Epithelial cell of proximal tubule (primary cell): Measurements from ENCODE around the gene TFDP1. TPM values are rescaled to one million over a fixed set of nuclear protein-coding genes. Genes with fewer than 3 reads are reported as not detected.

Experiments used
- DNase-seq: peaks from one replicate; pipeline ENCODE4 v3.0.0-alpha.2; 2011; ENCODE audit warnings: low read depth
- H3K4me3 ChIP-seq: 2 replicates; pipeline ENCODE4 v1.5.1; 2011; ENCODE audit warnings: low read depth, mild to moderate bottlenecking, low read length
- total RNA-seq: library from RNA; depleted of rRNA; stranded (reverse); fragments of >200 nt; gene quantifications from 2 replicates; pipeline ENCODE4 v1.2.3, GENCODE V29; 2015
- TF ChIP-seq, protein P1 (sequence below): conservative IDR thresholded peaks from 2 replicates; pipeline ENCODE4 v1.5.1; 2012; ENCODE audit warnings: low read depth, mild to moderate bottlenecking, low read length

TFDP1 gene
- total RNA-seq, 1 donor from 2014 or later, result 105 TPM

DNA sequence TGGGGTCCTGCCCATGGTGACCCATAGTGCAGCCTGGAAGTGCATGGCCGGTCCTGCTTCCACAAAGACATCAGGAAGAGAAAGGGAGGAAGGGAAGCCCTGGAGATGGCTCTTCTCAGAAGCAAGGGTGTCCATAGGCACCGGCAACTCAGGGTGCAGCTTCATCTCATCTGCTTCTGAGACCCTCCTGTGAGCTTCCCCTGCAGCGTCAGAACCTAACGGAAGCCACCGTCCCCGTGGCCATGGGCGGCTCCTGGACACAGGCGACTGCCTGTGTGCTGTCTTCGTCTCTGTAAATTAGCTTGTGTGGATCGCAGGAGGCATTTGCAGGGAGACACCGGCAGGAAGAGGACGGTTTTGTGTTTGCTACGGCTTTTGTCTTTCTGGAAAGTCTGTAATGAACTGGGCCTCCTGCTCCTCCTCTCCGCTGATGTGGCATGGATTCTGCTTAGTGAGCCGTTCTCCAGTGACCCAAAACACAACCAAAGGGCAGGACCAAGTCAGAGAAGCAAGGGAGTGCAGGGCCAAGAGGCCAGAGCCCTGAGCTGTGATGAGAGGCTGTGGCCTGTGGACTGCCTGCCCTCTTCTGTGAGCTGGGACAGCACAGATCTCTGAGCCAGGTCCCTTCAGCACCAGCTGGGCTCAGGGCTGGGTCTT lies 70.9 kb downstream of the TFDP1 start:
- peak; percentile 7 for DNase-seq

DNA sequence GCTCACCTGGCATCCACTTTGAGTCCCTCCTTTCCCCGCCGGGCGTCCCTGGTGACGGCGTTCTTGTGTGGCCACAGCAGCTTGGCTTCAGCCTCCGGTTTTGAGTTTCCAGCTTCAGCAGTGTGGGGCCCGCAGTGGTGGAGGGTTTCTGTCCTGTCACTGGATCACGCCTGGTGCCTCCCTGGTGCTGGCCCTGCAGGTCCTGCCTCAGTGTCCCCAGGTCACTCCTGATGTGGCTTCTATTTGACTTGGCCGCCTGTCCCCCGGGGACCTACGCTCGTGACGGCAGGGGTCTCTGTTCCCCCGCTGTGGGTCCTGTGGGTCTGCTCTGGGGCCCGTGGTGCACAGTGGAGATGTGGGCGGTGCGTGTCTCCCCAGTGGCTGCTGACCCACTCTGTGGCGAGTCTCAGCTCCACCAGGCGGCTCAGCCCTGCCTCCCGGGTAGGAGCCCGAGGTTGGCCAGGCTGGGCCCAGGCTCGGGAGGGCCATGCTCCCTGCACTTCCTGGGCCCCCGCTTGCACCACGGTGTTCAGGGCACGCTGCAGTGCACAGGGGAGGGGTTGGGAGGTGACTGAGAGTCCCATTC lies 71.5 kb downstream of the TFDP1 start:
- no peak overlapping the region for H3K4me3 ChIP-seq
- DNase-seq, result no peak
- TF ChIP-seq, protein P1, sequence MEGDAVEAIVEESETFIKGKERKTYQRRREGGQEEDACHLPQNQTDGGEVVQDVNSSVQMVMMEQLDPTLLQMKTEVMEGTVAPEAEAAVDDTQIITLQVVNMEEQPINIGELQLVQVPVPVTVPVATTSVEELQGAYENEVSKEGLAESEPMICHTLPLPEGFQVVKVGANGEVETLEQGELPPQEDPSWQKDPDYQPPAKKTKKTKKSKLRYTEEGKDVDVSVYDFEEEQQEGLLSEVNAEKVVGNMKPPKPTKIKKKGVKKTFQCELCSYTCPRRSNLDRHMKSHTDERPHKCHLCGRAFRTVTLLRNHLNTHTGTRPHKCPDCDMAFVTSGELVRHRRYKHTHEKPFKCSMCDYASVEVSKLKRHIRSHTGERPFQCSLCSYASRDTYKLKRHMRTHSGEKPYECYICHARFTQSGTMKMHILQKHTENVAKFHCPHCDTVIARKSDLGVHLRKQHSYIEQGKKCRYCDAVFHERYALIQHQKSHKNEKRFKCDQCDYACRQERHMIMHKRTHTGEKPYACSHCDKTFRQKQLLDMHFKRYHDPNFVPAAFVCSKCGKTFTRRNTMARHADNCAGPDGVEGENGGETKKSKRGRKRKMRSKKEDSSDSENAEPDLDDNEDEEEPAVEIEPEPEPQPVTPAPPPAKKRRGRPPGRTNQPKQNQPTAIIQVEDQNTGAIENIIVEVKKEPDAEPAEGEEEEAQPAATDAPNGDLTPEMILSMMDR, result no peak

More for the DNA sequence above, 70.9 kb downstream of the TFDP1 start:
- TF ChIP-seq, protein P1, result no peak
- no peak overlapping the region for H3K4me3 ChIP-seq

DNA sequence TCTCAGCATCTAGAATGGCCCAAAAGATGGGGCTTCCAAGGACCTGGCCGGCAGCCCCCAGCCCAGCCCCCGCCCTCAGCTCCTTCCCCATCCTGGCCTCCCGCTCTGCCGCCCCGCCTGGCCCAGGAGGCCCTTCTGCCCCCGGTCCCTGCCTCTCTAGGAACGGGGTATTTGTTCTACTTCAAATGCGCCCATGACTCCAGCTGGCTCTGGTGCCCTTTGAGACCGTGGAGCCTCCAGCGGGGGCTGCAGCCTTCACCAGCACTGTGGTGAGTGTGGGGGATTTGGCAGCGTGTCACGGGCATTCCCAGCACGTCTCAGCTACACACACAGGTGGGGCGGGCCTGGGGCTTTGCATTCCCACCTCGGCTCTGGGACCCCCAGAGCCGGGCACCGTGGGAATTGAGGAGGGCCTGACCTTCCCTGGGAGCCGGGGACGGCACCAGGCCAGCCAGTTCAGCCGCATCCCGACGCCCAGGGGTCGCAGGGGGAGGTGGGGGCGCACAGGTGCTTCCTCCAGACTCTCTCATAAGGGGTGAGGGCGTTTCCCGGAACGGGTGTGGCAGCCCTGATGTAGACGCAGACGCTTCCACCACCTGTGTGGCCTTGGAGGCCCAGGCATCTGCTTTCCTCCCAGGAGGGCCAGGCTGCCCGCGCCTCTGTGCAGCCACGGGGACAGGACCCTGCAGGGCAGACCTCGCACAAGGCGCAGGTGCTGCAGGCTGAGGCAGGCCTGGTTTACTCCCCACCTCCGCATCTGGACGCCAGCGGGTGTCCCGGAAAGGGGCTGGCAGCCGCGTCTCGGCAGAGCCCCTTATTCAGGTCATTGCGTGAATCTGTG lies 72.5 kb downstream of the TFDP1 start:
- TF ChIP-seq, protein P1, result no peak
- DNase-seq, result no peak
- no peak overlapping the region for H3K4me3 ChIP-seq

- TF ChIP-seq, protein P1, result no peak
- no peak within 1 kb of the TSS for H3K4me3 ChIP-seq
- DNase-seq, result no peak
Measured at GRCh38 chr13:113657851-113658741, 73.5 kb downstream of the TFDP1 start, which contains the start of gene ATP4B. ATP4B (minus strand) TSS chr13:113658198; CDS start chr13:113658144, 54 bp downstream.

DNA sequence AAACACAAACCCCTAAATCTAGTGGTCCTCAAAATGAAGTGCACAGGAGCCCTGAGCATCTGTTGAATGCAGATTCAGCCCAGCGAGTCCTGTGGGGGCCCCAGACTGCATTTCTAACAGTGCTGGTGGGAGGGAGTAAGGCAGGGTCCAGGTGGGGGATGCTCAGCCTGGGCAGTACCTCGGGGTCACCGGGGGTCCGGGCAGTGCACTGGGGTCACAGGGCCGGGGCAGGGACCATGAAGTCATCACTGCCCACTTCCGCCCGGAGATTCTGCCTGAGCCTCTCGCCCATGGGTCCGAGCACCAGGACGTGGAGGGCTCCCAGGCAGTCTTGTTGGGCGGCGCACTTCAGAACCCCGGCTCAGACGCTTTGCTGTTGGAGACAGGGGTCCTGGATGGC lies 74.3 kb downstream of the TFDP1 start:
- DNase-seq, result no peak
- H3K4me3 ChIP-seq, result no peak overlapping the region
- TF ChIP-seq, protein P1, result no peak

- DNase-seq, result no peak
- TF ChIP-seq, protein P1, result no peak
- no peak overlapping the region for H3K4me3 ChIP-seq
Measured at GRCh38 chr13:113659337-113659736, 74.8 kb downstream of the TFDP1 start.
